Skin of body (tissue), 2 donors: Measurements from ENCODE around the gene FAM32A. TPM values are rescaled to one million over a fixed set of nuclear protein-coding genes. Genes with fewer than 3 reads are reported as not detected.

ENCODE experiments used
- DNase-seq: peaks from one replicate; lab custom pipeline; 2025; lab: John Stamatoyannopoulos, UW
- total RNA-seq: library from RNA; depleted of rRNA; stranded (reverse); fragments of >200 nt; gene quantifications from one replicate; pipeline ENCODE4 v1.2.3, GENCODE V29; 2014

FAM32A gene
- 51.8 TPM for total RNA-seq

DNA sequence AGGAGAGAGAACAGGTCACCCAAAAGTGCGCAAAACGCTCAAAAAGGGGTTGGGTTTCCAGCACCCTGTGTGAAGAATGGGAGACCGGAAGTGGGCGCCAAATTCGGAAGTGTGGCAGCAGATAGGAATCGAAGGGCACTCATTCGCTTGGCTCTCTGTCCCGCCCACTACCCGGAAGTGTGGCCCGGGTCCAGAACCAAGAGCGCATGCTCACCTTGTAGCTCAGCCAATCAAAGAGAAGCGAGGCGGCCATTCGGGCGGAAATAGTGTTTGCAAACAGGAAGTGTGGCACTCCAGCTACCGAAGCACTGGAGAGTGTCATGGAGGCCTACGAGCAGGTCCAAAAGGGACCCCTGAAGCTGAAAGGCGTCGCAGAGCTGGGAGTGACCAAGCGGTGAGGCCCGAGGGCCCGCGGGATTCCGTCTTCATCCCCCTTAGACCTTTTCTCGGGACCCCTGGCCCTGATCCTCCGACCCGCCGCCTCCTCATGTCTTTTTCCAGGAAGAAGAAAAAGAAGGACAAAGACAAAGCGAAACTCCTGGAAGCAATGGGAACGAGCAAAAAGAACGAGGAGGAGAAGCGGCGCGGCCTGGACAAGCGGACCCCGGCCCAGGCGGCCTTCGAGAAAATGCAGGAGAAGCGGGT is at the start of gene FAM32A:
TSS of gene FAM32A (plus strand) at position 288 of the 645 bp plus-strand sequence. CDS start at position 321, 33 bp downstream.
- DNase-seq, result peak; percentile 98

DNA sequence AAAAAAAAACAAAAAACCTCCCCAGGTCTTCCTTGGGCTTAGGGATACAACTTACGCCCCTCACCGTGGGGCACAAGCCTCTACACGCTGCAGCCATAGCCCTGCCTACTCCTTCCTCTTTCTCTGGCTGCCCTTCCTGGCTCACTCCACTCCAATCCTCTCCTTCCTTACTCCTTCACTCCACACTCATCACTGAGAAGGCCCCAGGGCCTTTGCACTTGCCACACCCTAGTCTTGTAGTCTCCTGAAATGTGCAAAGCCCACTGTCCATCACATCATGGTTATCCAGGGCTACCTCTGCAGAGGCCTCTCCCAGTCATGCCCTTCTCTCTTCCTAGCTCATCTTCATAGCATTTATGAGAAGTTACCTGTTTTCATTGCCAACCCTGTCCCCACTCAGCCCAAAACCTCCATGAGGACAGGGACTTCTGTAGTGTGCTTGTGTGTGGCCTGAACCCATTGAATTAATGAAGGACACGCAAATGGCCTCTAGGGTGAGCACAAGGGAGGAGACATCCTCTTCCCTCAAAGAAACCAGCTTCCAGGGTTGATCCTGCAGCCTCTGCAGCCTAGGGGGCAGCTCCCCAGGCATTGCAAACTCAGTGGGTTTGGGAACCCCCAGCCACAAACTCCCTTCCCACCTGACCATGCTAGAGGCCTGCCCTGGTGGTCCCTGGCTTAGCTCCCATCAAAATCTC is 49.6 kb upstream of the FAM32A start:
- DNase-seq, result no peak

DNA sequence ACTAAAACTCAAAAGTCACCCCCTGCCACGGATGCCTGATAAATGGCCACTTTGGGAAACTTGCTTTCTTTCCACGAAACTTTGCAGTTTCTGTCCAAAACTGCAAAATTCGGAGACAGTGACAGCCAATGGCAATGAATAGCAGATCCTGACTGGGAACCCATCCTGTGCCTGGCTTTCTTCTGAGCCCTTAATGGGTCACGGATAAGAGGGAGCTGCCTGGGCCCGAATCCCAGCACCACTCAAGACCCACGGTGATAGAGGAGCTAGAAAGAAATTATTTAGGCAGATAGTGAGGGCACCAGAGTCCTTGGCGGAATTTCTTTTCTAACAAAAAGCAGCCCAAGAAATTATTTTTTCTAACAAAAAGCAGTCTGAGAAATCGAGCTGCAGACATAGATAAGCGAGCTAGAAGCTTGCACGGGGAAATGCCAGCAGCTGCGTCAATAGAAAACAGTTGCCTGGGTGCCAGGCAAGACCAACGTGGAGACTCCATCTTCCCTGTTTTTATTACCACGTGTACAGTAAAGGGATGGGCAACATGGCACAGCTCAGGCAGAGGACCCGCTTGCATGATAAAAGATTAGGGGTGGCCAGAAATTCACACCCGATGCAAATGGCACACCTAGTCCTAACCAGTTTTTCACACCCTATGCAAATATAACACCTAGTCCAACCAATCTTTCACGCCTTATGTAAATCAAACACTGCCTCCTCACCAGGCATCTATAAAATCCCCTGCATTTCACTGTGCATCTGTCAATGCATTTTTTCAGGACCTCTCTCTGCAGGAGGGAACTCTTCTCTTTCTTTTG is 48.8 kb upstream of the FAM32A start:
- no peak for DNase-seq

DNA sequence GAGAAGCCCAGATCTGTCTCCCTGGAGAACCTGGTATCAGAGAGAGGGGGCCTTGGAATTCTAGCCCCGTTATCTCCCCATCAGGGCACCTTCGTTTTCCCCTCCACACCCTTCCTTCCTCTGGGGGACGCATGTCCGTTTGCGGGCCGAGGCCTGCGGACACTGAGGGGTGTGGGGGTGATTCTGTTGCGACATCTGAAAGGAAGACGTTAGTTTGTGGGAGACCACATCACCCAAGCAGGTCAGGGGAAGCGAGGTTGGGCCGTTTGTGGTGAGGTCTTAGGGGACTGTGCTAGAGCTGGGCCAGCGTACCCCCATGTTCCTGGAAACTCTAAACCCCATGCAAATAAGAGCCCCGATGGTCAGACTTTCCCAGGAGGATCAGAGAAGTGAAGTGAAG is 45.5 kb upstream of the FAM32A start:
- DNase-seq, result no peak

DNA sequence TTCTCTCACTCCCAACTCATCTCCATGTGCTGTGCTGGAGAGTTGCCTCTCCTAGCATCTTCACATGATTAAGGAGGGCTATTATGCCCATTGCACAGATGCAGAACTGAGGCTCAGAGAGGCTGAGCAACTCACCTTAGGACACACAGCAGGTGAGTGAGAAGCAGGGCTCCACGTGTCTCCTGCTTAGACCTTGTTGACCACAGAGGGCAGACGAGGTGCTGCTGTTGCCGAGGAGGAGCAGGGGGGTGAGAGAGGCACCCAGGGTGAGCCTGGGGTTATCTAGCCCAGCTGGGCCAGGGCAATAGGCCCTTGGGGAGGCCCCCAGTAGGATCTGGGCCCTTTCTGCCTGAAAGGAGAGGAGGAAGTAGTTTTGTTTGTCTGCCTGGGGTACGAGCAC is 44.2 kb upstream of the FAM32A start:
- DNase-seq, result no peak

DNA sequence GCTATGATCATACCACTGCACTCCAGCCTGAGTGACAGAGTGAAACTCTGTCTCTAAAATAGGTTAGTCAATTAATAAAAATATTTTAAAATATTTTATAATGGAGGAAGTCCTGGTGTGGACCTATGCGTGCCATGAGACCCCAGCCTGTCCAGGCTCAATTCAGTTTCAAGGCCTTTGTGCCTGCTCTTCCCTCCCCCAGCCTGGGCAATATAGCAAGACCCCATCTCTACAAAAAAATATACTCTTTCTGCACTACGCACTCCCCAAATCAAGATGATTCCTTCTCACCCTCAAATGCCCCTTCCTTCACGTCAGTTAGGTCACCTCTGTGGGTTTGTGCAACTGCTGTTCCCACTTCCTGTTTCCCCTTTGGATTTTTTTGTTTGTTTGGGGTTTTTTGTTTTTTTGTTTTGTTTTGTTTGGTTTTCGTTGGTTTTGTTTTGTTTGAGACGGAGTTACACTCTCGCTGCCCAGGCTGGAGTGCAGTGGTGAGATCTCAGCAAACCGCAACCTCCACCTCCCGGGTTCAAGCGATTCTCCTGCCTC is 43.1 kb upstream of the FAM32A start:
- no peak for DNase-seq

DNA sequence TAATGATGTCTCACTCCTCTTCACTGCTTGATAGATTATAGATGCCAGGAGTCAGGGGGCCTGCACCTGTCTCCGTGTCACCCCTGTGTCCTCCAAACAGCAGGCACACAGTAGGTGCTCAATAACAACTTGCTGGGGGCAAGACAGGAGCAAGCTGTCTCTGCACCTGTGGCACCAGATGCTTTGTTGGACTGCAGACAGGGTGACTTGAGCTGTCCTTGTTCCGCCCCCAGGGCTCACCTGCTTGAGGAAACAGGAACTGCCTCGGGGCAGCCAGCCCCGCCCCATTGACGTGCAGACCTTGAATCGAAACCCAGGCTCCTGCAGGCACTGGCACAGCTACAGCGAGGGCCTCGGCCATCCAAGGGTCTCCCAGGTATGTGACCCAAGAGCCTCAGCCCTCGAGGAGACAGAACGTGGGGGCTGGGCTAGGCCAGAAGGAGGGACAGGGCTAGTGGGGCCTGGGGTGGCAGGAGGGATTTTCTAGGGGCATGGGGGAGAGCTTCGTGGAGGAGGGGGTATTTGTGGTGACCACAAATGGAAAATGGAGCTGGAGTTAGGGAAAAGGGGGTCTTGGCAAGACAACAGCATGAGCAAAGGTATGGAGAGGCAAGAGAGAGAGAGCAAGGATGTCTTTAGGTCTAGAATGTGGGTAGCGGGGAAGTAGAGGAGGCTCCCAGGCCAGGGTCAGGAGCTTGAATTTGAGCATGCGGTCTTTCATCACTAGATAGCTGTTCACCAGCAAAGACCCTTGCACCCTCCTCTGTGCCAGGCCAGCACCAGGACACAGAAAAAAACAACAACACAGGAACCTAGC is 41.6 kb upstream of the FAM32A start, which contains the start of gene HSH2D:
TSS of gene HSH2D (plus strand) at position 287 of the 817 bp plus-strand sequence. CDS start 5,066 bp downstream, outside the sequence.
- no peak for DNase-seq

DNA sequence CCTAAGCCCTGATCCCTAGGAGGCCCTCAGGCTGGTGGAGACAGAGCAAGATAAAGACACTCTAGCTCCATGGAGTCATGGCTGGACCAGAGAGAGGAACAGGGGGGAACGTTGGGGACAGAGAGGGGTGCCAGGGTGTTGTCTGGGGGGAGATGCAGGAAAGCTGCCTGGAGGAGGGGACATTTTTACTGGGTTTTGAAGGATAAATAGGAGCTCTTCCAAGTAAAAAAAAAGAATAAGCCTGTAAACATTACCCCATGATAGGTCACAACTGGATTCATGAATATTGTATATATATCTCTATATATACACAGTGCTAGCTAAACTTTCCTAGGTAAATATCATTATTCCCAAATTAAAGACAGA is 41.0 kb upstream of the FAM32A start:
- DNase-seq, result no peak

DNA sequence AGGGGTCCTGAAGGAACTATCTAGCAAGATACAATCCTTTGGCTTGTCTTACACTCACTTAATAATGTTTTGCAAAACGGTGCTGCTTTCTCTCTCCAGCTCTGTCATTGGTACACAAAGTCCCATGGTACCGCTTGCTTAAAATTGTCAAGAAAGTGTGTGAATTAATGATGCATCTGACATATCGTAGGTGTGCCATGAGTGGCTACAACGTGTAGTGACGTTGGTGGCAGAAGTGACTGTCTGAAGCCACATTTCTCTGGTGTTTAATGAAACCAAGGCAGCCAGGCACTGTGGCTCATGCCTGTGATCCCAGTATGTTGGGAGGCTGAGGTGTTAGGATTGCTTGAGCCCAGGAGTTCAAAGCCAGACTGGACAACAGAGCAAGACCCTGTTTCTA is 39.1 kb upstream of the FAM32A start:
- DNase-seq, result no peak

DNA sequence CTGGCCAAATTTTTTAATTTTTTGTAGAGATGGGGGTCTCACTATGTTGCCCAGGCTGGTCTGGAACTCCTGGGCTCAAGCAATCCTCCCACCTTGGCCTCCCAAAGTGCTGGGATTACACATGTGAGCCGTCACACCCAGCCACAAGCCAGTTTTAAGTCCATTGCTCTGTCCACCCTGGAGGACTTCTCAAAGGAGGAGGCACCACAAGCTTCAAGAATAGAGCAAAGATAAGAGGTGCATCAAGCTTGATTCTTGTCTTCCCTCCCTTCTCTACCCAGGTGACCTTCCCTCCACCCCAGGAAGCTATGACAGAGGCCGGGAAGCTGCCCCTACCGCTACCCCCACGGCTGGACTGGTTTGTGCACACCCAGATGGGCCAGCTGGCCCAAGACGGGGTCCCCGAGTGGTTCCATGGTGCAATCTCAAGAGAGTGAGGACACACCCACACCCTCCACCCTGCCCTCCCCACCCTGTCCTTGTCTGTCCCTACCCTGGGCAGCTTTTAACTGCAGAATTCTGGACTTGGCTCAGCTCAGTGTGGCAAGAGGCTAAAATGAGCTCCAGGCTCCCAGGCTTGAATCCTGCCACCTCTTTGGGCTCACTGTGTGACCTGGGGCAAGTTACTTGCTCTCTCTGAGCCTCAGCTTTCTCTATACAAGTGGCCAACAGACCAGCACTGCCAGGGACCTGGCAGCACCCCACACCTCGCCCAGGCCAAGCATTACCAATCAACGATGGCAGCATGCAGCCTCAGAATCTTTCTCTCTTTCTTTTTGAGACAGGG is 36.6 kb upstream of the FAM32A start:
- DNase-seq, result no peak

DNA sequence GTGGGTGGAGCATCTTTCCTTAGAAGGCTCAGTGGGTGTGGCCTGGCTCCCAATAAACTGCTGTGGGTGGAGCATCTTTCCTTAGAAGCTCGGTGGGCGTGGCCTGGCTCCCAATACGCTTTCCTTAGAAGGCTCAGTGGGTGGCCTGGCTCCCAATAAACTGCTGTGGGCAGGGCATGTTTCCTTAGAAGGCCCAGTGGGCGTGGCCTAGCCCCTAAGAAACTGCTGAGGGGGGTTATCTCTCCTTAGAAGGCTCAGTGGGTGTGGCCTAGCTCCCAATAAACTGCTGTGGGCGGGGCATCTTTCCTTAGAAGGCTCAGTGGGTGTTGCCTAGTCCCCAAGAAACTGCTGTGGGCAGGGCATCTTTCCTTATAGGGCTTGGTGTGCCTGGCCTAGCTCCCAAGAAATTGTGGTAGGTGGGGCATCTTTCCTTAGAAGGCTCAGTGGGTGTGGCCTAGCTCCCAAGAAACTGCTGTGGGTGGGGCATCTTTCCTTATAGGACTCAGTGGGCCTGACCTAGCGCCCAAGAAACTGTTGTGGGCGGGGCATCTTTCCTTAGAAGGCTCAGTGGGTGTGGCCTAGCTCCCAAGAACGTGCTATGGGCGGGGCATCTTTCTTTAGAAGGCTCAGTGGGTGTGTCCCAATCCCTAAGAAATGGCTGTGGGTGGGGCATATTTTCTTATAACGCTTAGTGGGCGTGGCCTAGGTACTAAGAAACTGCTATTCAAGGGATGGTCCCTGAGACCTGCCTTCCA is 31.5 kb upstream of the FAM32A start:
- DNase-seq, result no peak

DNA sequence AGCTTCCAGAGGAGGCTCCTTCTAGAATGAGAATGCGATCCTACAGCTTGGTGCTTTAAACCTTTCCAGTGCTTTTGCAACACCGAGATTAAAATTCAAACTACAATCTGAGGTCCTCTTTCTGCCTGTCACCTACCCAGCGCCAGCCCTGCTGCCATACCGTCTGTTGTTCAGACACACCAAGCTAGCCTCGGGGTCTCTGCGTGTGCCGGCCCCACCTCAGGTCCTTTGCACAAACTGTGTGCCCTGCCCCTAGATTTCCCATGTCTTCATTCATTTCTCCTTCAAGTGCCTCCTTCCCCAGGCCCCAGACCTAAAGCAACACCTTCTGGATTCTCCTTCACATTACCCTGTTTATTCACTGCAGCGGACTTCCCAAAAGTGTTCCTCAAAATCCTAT is 30.7 kb upstream of the FAM32A start:
- no peak for DNase-seq

DNA sequence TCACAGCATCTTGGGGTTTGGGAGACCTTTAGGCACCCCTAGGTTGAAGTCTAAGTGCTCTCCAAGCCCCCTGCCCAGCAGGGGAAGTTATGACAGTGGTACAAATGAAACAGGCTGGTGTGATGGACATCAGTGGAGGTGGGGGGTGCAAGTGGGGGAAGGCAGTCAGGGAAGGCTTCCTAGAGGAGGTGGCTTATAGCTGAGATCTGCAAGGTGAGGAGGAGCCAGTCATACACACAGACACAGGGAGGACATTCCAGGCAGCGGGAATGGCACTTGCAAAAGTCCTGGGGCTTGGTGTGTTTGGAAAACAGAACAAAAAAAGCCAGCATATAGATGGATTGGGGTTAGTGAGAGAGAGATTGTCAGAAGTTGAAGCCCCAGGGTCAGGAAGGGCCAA is 30.1 kb upstream of the FAM32A start:
- DNase-seq, result no peak

DNA sequence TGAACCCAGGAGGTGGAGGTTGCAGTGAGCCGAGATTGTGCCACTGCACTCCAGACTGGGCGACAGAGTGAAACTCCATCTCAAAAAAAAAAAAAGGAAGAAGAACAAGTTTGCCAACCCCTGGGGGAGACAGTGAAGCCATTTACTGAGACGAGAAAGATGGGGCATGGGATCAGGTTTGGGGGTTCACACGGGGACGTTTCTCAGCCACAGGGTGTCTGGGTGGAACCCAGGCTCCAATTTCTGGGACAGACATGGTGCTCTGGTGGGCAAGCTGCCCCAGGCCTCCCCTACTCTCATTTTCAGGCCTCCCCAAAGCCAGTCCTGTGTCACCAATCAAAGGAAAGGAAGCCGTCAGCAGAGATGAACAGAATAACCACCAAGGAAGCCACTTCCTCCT is 28.3 kb upstream of the FAM32A start:
- DNase-seq, result no peak

DNA sequence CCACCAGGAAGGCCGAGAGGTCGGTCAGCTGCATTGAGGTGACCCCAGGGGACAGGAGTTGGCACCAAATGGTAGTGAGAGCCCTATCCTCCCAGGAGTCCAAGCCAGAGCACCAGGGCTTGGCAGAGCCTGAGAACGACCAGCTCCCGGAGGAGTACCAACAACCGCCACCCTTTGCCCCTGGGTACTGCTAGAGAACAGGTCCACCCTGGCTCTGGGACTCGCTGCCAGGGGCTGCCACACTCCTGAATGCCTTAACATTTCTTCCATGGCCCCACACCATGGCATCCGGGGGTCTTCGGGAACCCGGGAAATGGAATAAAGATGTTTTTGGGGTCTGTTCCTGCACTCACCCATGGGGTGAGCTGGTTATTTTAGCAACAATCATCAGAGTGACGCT is 27.6 kb upstream of the FAM32A start:
- no peak for DNase-seq

DNA sequence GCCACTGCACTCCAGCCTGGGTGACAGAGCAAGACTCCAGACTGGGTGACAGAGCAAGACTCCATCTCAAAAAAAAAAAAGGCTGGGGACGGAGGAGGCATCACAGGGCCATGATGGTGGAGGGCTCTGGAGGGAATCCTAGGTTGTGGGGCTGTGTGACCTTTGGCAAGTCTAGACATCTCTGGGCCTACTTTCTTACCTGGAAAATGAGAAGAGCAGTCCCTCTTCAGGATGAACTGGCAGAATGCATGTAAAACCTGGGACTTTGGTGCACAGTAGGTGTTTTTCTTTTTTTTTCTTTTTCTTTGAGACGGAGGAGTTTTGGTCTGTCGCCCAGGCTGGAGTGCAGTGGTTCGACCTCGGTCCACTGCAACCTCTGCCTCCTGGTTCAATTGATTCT is 25.6 kb upstream of the FAM32A start:
- DNase-seq, result no peak

DNA sequence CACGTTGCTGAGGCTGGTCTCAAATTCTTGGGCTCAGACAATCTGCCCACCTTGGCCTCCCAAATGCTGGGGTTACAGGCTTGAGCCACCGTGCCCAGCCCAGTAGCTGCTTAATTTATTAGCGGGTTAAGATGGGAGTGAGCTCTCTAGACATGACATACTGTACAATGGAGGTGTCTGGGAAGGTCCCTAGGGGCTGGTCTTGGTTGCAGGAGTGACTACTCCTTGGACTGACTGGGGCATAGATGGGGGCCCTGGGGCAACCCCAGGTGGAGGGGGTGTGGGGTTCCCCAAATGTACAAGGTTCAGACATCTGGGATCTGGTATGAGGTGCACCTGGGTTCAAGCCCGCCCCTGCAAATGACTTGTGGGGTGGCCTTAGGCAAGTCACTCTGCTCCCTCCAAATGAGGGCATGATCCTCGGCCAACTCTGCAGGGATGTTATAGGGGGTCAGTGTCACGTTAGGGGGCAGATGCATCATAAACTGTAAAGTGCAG is 24.7 kb upstream of the FAM32A start:
- DNase-seq, result no peak

DNA sequence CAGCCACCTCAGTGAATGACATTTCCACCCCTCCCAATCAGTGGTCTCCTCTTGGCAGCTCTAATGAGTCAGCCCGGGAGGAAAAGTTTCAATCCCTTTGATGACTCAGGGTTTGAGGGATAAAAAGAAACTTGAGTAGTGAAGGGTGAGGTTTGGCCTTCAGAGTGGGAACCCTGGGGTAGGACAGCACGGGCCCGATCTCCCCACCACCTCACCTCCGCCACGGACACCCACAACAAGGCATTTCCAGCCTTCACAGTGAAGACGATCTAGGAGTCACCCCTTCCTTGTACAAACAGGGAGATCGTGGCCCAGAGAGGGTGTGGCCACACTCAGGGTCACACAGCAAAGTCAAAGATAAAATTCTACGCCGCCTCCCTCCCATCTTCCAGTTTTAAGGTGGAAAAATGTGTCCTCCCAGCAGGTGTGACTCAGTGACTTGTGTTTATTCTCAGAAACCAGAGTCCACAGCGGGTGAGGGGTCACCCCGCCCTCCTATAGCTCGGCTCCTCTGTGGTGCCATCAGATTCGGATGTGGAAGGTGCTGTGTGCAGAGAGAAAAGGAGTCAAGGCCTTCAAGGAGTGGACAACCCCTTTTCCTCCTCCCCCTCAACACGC is 24.2 kb upstream of the FAM32A start:
- DNase-seq, result no peak

DNA sequence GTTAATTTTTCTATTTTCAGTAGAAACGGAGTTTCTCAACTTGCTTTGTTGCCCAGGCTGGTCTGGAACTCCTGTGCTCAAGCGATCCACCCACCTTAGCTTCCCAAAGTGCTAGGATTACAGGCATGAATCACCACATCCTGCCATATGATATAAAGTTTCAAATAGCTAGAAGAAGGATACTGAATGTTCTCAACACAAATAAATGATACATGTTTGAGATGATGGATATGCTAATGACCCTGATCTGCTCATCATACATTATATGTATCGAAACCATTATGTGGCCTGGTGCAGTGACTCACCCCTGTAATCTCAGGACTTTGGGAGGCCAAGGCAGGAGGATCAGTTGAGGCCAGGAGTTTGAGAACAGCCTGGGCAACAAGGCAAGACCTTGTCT is 23.4 kb upstream of the FAM32A start:
- DNase-seq, result no peak
